Prostate gland (tissue), 2 donors: ENCODE measurements around the gene HOXD11. TPM values are rescaled to one million over a fixed set of nuclear protein-coding genes. Genes with fewer than 3 reads are reported as not detected.

ENCODE experiments used
- DNase-seq: peaks from one replicate; pipeline ENCODE4 v3.0.0-alpha.2; 2019; ENCODE audit warnings: low spot score
- H3K27ac ChIP-seq, 2 donors: fragments of 200-600 bp; sonication (generic); 2 replicates each; pipeline ENCODE4 v1.5.1; 2017 to 2019
- H3K27me3 ChIP-seq: fragments of 200-600 bp; sonication (generic); replicated peaks from 2 replicates; pipeline ENCODE4 v1.5.1; 2019; ENCODE audit not compliant: insufficient read depth
- H3K36me3 ChIP-seq, 2 donors: fragments of 200-600 bp; sonication (generic); 1 replicate in 1 of 2; 2 replicates in 1 of 2; pipeline versions ENCODE4 v1.5.1 to v1.8.1; 2017 to 2019
- H3K4me1 ChIP-seq: fragments of 200-600 bp; sonication (generic); replicated peaks from 2 replicates; pipeline ENCODE4 v1.5.1; 2019
- H3K4me3 ChIP-seq, 2 donors: fragments of 200-600 bp; sonication (generic); 2 replicates each; pipeline ENCODE4 v1.5.1; 2017 to 2019
- H3K9me3 ChIP-seq: fragments of 200-600 bp; sonication (generic); 2 replicates; pipeline ENCODE4 v1.5.1; 2017
- CTCF ChIP-seq, 4 experiments: fragments of 200-600 bp in 2 of 4; fragments of 450-650 bp in 2 of 4; sonication (generic) in 2 of 4; IDR thresholded peaks; 1 replicate in 3 of 4; 2 replicates in 1 of 4; pipeline ENCODE4 v1.5.1; 2016 to 2019; ENCODE audit warnings: antibody characterized with exemption in 4 of 4, mild to moderate bottlenecking in 2 of 4, moderate library complexity in 2 of 4
- POLR2A ChIP-seq: fragments of 450-650 bp; IDR thresholded peaks from one replicate; pipeline ENCODE4 v1.6.1; 2016; ENCODE audit warnings: antibody characterized with exemption, mild to moderate bottlenecking
- POLR2AphosphoS5 ChIP-seq: sonication (generic); formaldehyde crosslinking; IDR thresholded peaks from one replicate; pipeline ENCODE4 v1.6.1; 2017; ENCODE audit warnings: antibody characterized with exemption
- WGBS: methylation state at CpG from one replicate; pipeline ENCODE4 v1.1.5; 2018; 5-methylcytosine and 5-hydroxymethylcytosine counted together
- intact Hi-C: fragments of 100-400 bp; cut with DNase I; formaldehyde crosslinking; loops from one replicate; pipeline ENCODE4 v1.14.2; 2022
- total RNA-seq, 2 donors: library from RNA; depleted of rRNA; stranded (reverse); fragments of >200 nt; gene quantifications; one replicate each; pipeline ENCODE4 v1.1.0, GENCODE V29; 2016

HOXD11 gene
- total RNA-seq, 2 donors from 2014 or later = 8.0 to 14.9 TPM

GRCh38 chr2:176088048-176088936, 18.8 kb upstream of the HOXD11 start:
- Histone ChIP-seq H3K9me3 (no peaks in the 10 kb centered on the region), H3K4me1 (no peaks in the 10 kb centered on the region), H3K27ac (peak overlapping the region; percentile 67 to 70), H3K4me3 (peak overlapping the region; percentile 10 to 21), H3K36me3 (no peaks in the 10 kb centered on the region), H3K27me3 (peaks cover 16% of the 10 kb centered on the region)
- 8% methylated on average over 47 of the region's 49 CpGs for WGBS
- TF ChIP-seq CTCF (IDR thresholded peaks at IDR 0.05) = peak; percentile 26 to 70 (median 56)
- no peak for TF ChIP-seq POLR2A
- peak; percentile 16 for TF ChIP-seq POLR2AphosphoS5
- intact Hi-C loops = loop anchor here (5.0 kb wide), 2 partner anchors 721 to 836 kb away; no protein-coding TSS in a partner anchor
- no peak for DNase-seq

DNA sequence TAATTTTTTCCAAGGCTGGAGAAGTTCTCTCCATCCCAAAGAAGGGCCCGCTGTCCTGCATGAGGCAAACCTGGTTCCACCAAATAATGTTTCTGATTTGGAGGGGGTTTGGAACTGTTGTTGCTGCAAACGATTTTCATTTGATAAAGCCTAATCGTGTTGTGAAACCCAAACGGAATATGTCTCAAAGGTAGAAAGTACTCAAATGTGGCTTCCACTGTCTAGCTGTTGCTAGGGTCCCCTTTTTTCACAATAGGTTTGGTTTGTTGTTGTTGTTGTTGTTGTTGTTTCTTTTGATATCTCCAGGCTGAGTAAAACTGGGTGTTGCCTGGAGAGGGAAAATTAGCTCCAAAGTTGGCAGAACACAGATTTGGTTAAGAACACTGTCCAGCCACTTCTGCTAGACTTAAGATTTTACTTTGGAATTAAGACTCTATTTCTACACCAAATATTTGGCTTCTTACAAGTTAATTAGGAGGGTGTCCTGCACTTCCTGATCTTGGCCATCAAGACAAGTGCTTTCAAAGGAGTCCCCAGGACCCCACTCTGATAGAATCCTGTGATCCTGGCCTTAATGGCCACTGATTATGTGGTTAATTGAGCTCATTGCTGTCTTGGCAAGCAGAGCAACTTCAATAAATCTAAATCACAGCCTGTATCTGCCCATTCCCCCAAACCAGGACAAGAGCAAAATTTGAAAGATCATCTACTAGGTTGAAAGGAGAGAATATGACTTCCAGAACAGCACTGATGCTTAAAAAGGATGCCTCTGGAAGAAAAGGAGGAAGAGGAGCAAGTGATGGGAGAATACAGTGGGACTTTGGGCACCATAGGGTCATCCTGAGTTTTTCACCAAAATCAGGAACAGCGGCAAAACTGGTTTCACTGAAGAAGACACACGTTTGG, 17.9 kb upstream of the HOXD11 start:
- no peak for TF ChIP-seq POLR2A
- no peak for TF ChIP-seq POLR2AphosphoS5
- no peak for TF ChIP-seq CTCF (IDR thresholded peaks at IDR 0.05)
- peak overlapping the region; percentile 67 to 70 for H3K27ac ChIP-seq
- H3K4me1 ChIP-seq = no peaks in the 10 kb centered on the region
- H3K36me3 ChIP-seq = no peaks in the 10 kb centered on the region
- WGBS = 38% methylated on average over 6 of the region's 6 CpGs
- peaks cover 16% of the 10 kb centered on the region for H3K27me3 ChIP-seq
- DNase-seq = no peak
- H3K4me3 ChIP-seq = no peak overlapping the region
- H3K9me3 ChIP-seq = no peaks in the 10 kb centered on the region
- intact Hi-C loops = loop anchor here (5.0 kb wide), 2 partner anchors 722 to 837 kb away; no protein-coding TSS in a partner anchor

- no peak overlapping the region for H3K4me3 ChIP-seq
- DNase-seq = no peak
- no peaks in the 10 kb centered on the region for H3K9me3 ChIP-seq
- H3K27me3 ChIP-seq = peaks cover 20% of the 10 kb centered on the region
- no peaks in the 10 kb centered on the region for H3K4me1 ChIP-seq
- H3K36me3 ChIP-seq = no peaks in the 10 kb centered on the region
- TF ChIP-seq POLR2A = no peak
- TF ChIP-seq CTCF (IDR thresholded peaks at IDR 0.05) = no peak
- TF ChIP-seq POLR2AphosphoS5 = no peak
- intact Hi-C loops = loop anchor here (5.0 kb wide), 3 partner anchors 723 to 923 kb away; partner anchors contain the start of gene ATF2
- no peak overlapping the region for H3K27ac ChIP-seq
These were observed 17.2 kb upstream of the HOXD11 start for GRCh38 chr2:176089843-176090395.

GRCh38 chr2:176090862-176091261, 16.2 kb upstream of the HOXD11 start:
- WGBS = 44% methylated on average over 5 of the region's 5 CpGs
- no peak for DNase-seq
- no peaks in the 10 kb centered on the region for H3K4me1 ChIP-seq
- no peaks in the 10 kb centered on the region for H3K9me3 ChIP-seq
- H3K27me3 ChIP-seq = peaks cover 16% of the 10 kb centered on the region
- peak overlapping the region in 1 of 2 donors; percentile 9 for H3K27ac ChIP-seq
- intact Hi-C loops = loop anchor here (5.0 kb wide), 1 partner anchor 924 kb away; the partner anchor contains the start of gene ATF2
- no peaks in the 10 kb centered on the region for H3K36me3 ChIP-seq
- TF ChIP-seq CTCF (IDR thresholded peaks at IDR 0.05) (no peak), POLR2AphosphoS5 (no peak)
- H3K4me3 ChIP-seq = no peak overlapping the region
